Activated CD8-positive, alpha-beta memory T cell treated with anti-CD3 and anti-CD28 coated beads for 4 hours (primary cell): ENCODE measurements around the gene MBP.
"Not testable (repeated sequence)": the region's sequence is repeated elsewhere in the genome, so short reads cannot be mapped to it uniquely, and the experiment has no call there.

Experiments used
- DNase-seq, 2 donors: peaks; one replicate each; pipeline ENCODE4 v3.0.0-alpha.2; 2020; ENCODE audit warnings: low read depth in 2 of 2

Gene MBP

GRCh38 chr18:77005651-77006195 lies 126.9 kb downstream of the MBP start:
- DNase-seq: no peak

GRCh38 chr18:77004555-77005380 lies 127.8 kb downstream of the MBP start:
- DNase-seq: no peak

- DNase-seq: no peak
Measured at GRCh38 chr18:77003316-77003715, 129.3 kb downstream of the MBP start.

GRCh38 chr18:77002496-77002895 lies 130.1 kb downstream of the MBP start:
- DNase-seq: no peak

GRCh38 chr18:77001979-77002378 lies 130.6 kb downstream of the MBP start:
- DNase-seq: no peak

- DNase-seq: no peak
Measured at GRCh38 chr18:77001041-77001440, 131.5 kb downstream of the MBP start.

- peak; percentile 9 to 12 for DNase-seq
Measured at GRCh38 chr18:77000527-77000926, 132.1 kb downstream of the MBP start.

GRCh38 chr18:76999077-76999476 lies 133.5 kb downstream of the MBP start:
- DNase-seq: no peak

- DNase-seq: no peak
Measured at GRCh38 chr18:76997951-76998808, 134.4 kb downstream of the MBP start.

GRCh38 chr18:76996429-76996828 lies 136.2 kb downstream of the MBP start:
- no peak for DNase-seq

GRCh38 chr18:76995896-76996295 lies 136.7 kb downstream of the MBP start:
- DNase-seq: no peak

GRCh38 chr18:76994086-76994654 lies 138.4 kb downstream of the MBP start:
- no peak for DNase-seq

GRCh38 chr18:76993573-76993972 lies 139.0 kb downstream of the MBP start:
- DNase-seq: no peak

- no peak for DNase-seq
Measured at GRCh38 chr18:76993085-76993382, 139.5 kb downstream of the MBP start.

- no peak for DNase-seq
Measured at GRCh38 chr18:76992226-76993084, 140.1 kb downstream of the MBP start.

- no peak for DNase-seq
Measured at GRCh38 chr18:76991021-76991688, 141.4 kb downstream of the MBP start.

GRCh38 chr18:76990343-76991020 lies 142.1 kb downstream of the MBP start:
- not testable (repeated sequence) for DNase-seq

- DNase-seq: no peak
Measured at GRCh38 chr18:76989647-76990190, 142.9 kb downstream of the MBP start.

GRCh38 chr18:76988827-76989646 lies 143.5 kb downstream of the MBP start:
- no peak for DNase-seq
